Testis (tissue), 3 donors: Measurements from ENCODE around the gene CPTP. TPM values are rescaled to one million over a fixed set of nuclear protein-coding genes. Genes with fewer than 3 reads are reported as not detected.

Source experiments
- DNase-seq: peaks from one replicate; pipeline ENCODE4 v3.0.0-alpha.2; 2019
- H3K27ac ChIP-seq, 2 donors: fragments of 200-600 bp; sonication (generic); one replicate each; pipeline ENCODE4 v1.5.1; 2019
- H3K27me3 ChIP-seq: fragments of 200-600 bp; sonication (generic); one replicate; pipeline ENCODE4 v1.5.1; 2019
- H3K36me3 ChIP-seq: fragments of 200-600 bp; sonication (generic); one replicate; pipeline ENCODE4 v1.5.1; 2017; ENCODE audit warnings: low read depth; ENCODE audit errors: missing control alignments
- H3K4me1 ChIP-seq: fragments of 200-600 bp; sonication (generic); one replicate; pipeline ENCODE4 v1.5.1; 2019
- H3K4me3 ChIP-seq, 2 donors: fragments of 200-600 bp; sonication (generic); one replicate each; pipeline ENCODE4 v1.5.1; 2017 to 2019
- H3K9me3 ChIP-seq: fragments of 200-600 bp; sonication (generic); one replicate; pipeline ENCODE4 v1.5.1; 2017
- CTCF ChIP-seq, 3 experiments: fragments of 450-650 bp in 2 of 3; fragments of 200-600 bp in 1 of 3; sonication (generic) in 1 of 3; IDR thresholded peaks; one replicate each; pipeline ENCODE4 v1.5.1; 2016 to 2019; ENCODE audit warnings: antibody characterized with exemption in 3 of 3, mild to moderate bottlenecking in 2 of 3, moderate library complexity in 1 of 3
- POLR2A ChIP-seq: fragments of 450-650 bp; IDR thresholded peaks from one replicate; pipeline ENCODE4 v1.6.1; 2017; ENCODE audit warnings: antibody characterized with exemption, mild to moderate bottlenecking, moderate library complexity
- WGBS, 2 donors: methylation state at CpG; one replicate each; pipeline ENCODE4 v1.1.5; 2018; 5-methylcytosine and 5-hydroxymethylcytosine counted together
- intact Hi-C: fragments of 100-400 bp; cut with DNase I; formaldehyde crosslinking; loops from one replicate; pipeline ENCODE4 v1.15.1; 2023; ENCODE audit warnings: low total_unique reads
- polyA plus RNA-seq: library from polyadenylated mRNA; stranded (reverse); fragments of 350-450 nt; fragmentation: Illumina TruSeq; extraction: RNeasy Lipid Tissue Mini Kit (QIAGEN cat#74804); gene quantifications from one replicate; pipeline ENCODE4 v1.2.3, GENCODE V29; 2014; ENCODE audit warnings: low read depth, low replicate concordance; ENCODE audit not compliant: insufficient read depth
- total RNA-seq, 2 donors: library from RNA; depleted of rRNA; stranded (reverse); fragments of >200 nt; gene quantifications; one replicate each; pipeline ENCODE4 v1.2.3, GENCODE V29; 2016

CPTP gene
- total and polyA plus RNA-seq, 3 donors from 2014 or later: 64.4 to 129 (median 82.3) TPM

GRCh38 chr1:1371746-1372711 lies 47.4 kb downstream of the CPTP start:
- peak; percentile 72 for DNase-seq
- Histone ChIP-seq H3K27ac (no peak overlapping the region), H3K9me3 (no peaks in the 10 kb centered on the region), H3K27me3 (no peaks in the 10 kb centered on the region), H3K36me3 (no peaks in the 10 kb centered on the region), H3K4me1 (peaks cover 28% of the 10 kb centered on the region), H3K4me3 (no peak overlapping the region)
- TF ChIP-seq POLR2A: no peak
- peak; percentile 76 to 98 (median 83) for TF ChIP-seq CTCF (IDR thresholded peaks at IDR 0.05)
- intact Hi-C loops: no loop called here
- 45 to 51% methylated on average over 11 to 26 of the region's 26 CpGs for WGBS, 2 donors

GRCh38 chr1:1373051-1373814 lies 48.6 kb downstream of the CPTP start:
- TF ChIP-seq POLR2A (no peak), CTCF (IDR thresholded peaks at IDR 0.05) (no peak)
- H3K27me3 ChIP-seq: no peaks in the 10 kb centered on the region
- DNase-seq: no peak
- WGBS, 2 donors: 70 to 74% methylated on average over 25 to 26 of the region's 26 CpGs
- peaks cover 28% of the 10 kb centered on the region for H3K4me1 ChIP-seq
- peak overlapping the region in 1 of 2 donors; percentile 91 for H3K4me3 ChIP-seq
- intact Hi-C loops: no loop called here
- no peak overlapping the region for H3K27ac ChIP-seq
- H3K36me3 ChIP-seq: no peaks in the 10 kb centered on the region
- no peaks in the 10 kb centered on the region for H3K9me3 ChIP-seq

- H3K4me3 ChIP-seq: peak overlapping the region; percentile 91 to 100
- H3K27ac ChIP-seq: peak overlapping the region; percentile 7 to 82
- H3K4me1 ChIP-seq: peaks cover 28% of the 10 kb centered on the region
- intact Hi-C loops: no loop called here
- WGBS, 2 donors: 39 to 63% methylated on average over 33 to 52 of the region's 52 CpGs
- H3K36me3 ChIP-seq: no peaks in the 10 kb centered on the region
- no peaks in the 10 kb centered on the region for H3K9me3 ChIP-seq
- no peaks in the 10 kb centered on the region for H3K27me3 ChIP-seq
- no peak for TF ChIP-seq POLR2A
- no peak for TF ChIP-seq CTCF (IDR thresholded peaks at IDR 0.05)
- DNase-seq: no peak
These were observed 49.4 kb downstream of the CPTP start for GRCh38 chr1:1373815-1374588.

- intact Hi-C loops: no loop called here
- Histone ChIP-seq H3K9me3 (no peaks in the 10 kb centered on the region), H3K4me1 (peaks cover 28% of the 10 kb centered on the region), H3K36me3 (no peaks in the 10 kb centered on the region), H3K27ac (peak overlapping the region; percentile 82 to 93), H3K27me3 (no peaks in the 10 kb centered on the region), H3K4me3 (peak overlapping the region; percentile 91 to 100)
- WGBS, 2 donors: 0 to 1% methylated on average over 10 to 24 of the region's 24 CpGs
- no peak for DNase-seq
- no peak for TF ChIP-seq POLR2A
- no peak for TF ChIP-seq CTCF (IDR thresholded peaks at IDR 0.05)
These were observed 50.0 kb downstream of the CPTP start for GRCh38 chr1:1374589-1374928.
